GM19239 (cell line): ENCODE data around the gene TMEM175.
"Not testable (repeated sequence)": the region's sequence is repeated elsewhere in the genome, so short reads cannot be mapped to it uniquely, and the experiment has no call there.

ENCODE experiments used
- DNase-seq: peaks from one replicate; pipeline ENCODE4 v3.0.0; 2011; ENCODE audit warnings: low spot score; ENCODE audit not compliant: insufficient read length
- FAIRE-seq: peaks from 2 replicates; lab custom pipeline; 2011; peaks lifted over from hg19 to GRCh38; lab: Jason Lieb, UNC

The TMEM175 gene

GRCh38 chr4:939508-939907, 7.2 kb downstream of the TMEM175 start:
- DNase-seq: not testable (repeated sequence)

DNA sequence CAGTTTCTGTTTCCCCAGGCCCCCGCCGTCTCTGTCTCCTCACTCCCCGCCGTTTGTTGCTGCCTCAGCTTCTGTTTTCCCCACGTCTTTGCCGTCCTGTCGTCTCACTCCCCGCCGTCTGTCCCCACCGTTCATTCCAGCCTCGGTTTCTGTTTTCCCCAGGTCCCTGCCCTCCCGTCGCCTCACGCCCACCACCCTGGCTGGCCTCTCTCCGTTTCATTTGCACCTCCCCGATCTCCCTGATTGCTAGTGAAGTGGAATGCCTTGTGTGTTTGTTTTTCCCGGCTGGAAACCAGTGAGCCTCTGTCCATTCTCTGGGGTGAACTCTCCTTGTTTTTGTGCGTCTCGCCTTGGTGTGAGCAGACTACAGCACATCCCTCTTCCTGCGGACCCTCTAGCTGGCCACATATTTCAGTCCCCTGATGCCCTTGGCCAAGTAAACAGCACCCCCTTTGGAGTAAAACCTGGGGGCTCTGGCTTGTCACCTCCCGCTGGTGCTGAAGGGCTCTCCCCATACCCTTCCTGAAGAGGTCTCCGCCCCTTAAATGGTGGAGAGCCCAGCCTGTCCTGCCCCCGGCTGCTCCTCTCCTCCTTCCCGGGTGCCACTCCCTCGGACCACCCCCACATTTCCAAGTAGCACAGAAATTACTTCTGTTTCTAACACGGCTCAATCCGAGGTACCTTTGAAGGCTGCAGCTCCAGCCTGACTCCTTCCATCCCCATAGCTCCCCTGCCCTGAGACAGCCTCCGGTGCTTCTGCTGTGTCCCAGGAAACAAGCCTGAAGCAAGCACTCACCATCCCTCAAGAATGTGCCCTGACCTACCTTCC, 13.2 kb downstream of the TMEM175 start:
- DNase-seq: no peak
- no peak for FAIRE-seq

More at GRCh38 chr4:939508-939907, 7.2 kb downstream of the TMEM175 start:
- FAIRE-seq: not testable (repeated sequence)

GRCh38 chr4:946103-946450, 13.8 kb downstream of the TMEM175 start:
- FAIRE-seq (no peak), DNase-seq (no peak)

- DNase-seq: no peak
- FAIRE-seq: no peak
Measured at GRCh38 chr4:946517-947471, 14.5 kb downstream of the TMEM175 start.

DNA sequence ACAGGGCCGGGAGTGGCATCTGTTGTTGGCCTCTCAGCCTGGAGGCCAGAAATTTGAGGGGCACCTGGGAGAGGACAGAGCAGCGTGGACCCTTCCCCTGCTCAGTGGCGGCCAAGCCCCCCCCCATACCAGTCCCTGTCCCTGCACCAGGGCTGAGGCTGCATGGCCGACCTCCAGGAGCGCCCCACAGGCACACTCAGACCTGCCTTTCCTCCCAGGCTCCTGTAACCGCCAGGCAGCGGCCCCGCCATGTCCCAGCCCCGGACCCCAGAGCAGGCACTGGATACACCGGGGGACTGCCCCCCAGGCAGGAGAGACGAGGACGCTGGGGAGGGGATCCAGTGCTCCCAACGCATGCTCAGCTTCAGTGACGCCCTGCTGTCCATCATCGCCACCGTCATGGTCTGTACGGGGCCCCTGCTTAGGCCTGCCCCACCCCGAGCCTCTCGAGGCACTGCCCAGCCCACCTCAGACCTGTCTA, 15.3 kb downstream of the TMEM175 start:
- no peak for FAIRE-seq
- DNase-seq: no peak

GRCh38 chr4:948101-948935, 16.1 kb downstream of the TMEM175 start:
- FAIRE-seq: no peak
- DNase-seq: no peak

GRCh38 chr4:948936-949300, 16.7 kb downstream of the TMEM175 start:
- no peak for FAIRE-seq

DNA sequence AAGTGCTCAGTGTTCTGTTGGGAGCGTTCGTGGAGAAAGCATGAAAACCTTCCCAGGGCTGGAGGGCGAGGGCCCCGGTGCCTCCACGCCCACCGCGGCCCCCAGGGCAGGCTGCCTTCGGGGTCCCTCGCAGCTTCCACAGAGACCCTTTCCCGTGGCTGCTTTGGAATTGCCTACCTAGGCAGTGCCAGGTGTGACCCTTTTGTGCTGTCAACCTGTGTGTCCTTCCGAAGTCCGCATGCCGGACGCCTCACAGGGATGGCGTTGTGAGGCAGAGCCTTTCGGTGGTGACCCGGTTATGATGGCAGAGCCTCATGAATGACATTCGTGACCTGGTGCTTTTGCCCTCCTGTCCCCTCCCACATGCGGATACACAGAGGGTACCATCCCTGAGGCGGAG, 17.4 kb downstream of the TMEM175 start:
- FAIRE-seq: no peak
- DNase-seq: no peak

More at GRCh38 chr4:948936-949300, 16.7 kb downstream of the TMEM175 start:
- no peak for DNase-seq

DNA sequence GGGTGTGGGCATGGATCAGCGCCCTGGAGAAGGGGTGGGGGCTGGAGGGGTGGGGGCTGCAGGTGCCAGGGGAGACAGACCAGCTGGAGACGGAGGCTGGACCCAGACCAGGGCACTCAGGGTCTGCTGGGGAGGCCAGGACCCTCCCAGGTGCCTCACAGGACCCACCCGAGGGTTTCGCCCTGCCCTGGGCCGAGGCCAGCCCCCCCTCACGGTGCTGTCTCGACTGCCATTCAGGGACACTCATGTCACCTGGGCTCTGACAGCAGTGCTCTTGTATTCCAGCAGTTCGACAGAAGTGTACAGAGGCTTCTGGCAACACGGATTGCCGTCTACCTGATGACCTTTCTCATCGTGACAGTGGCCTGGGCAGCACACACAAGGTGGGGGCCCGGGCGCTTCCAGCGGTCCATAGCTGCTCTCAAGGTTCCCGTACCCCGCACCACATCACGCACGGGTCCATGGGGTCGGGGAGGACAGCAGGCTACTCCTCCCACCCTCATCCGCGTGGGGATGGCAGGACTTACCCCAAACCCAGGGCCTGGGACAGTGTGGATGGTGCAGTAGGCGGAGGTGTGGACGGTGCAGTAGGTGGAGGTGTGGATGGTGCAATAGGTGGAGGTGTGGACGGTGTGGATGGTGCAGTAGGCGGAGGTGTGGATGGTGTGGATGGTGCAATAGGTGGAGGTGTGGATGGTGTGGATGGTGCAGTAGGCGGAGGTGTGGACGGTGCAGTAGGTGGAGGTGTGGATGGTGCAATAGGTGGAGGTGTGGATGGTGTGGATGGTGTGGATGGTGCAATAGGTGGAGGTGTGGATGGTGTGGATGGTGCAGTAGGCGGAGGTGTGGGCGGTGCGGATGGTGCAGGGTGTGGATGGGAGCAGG, 18.1 kb downstream of the TMEM175 start:
- DNase-seq: no peak
- FAIRE-seq: no peak

DNA sequence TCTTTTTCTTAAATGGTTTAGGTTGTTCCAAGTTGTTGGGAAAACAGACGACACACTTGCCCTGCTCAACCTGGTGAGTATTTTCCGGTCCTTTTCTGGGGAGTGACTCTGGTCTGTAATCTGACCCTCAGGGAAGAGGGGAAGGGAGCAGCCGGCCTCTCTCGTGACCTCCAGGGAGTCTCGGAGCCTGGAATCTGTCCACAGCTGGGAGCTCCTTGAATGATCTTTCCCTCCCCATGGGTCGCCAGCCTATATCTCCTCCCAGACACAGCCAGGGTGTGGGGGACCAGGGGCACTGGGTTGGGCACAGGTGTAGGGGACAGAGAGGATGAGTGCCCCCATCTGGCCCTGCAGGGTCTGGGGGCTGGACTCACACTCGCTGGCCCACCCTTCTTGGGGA, 18.9 kb downstream of the TMEM175 start:
- FAIRE-seq: no peak
- peak; percentile 5 for DNase-seq

GRCh38 chr4:951594-952468, 19.6 kb downstream of the TMEM175 start:
- FAIRE-seq: no peak
- DNase-seq: no peak

GRCh38 chr4:952881-953573, 20.8 kb downstream of the TMEM175 start:
- FAIRE-seq (no peak), DNase-seq (no peak)

GRCh38 chr4:953574-953915, 21.3 kb downstream of the TMEM175 start:
- DNase-seq: no peak
- FAIRE-seq: no peak

DNA sequence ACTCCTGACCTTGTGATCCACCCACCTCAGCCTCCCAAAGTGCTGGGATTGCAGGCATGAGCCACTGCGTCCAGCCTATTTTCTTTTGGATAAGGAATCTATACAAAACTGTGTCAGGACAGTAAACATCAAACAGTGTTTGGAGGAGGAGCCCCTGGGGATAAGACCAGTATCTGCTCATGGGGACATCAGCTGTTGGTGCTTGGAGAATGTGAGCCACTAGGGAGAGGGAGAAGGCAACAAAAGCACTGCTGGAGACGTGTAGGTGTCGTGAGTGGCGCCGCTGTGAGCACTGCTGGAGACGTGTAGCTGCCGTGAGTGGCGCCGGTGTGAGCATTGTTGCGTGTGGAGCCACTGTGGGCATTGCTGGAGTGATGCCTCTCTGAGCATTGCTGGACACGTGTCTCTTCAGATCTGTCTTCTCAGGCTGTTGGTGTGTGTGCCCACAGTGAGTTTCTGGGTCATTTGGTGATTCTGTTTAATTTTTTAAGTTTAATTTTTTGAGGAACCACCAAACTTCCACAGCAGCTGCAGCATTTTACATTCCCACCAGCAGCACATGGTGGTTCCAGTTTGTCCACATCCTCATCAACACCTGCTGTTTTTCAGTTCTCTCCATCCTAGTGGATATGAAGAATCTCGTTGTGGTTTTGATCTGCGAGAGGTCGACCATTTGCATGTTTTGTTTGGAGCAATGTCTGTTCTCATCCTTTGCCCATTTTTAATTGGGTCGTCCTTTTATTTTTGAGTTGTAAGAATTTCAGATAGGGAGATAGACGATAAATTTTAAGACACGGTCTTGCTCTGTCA, 22.2 kb downstream of the TMEM175 start:
- DNase-seq (no peak), FAIRE-seq (no peak)

DNA sequence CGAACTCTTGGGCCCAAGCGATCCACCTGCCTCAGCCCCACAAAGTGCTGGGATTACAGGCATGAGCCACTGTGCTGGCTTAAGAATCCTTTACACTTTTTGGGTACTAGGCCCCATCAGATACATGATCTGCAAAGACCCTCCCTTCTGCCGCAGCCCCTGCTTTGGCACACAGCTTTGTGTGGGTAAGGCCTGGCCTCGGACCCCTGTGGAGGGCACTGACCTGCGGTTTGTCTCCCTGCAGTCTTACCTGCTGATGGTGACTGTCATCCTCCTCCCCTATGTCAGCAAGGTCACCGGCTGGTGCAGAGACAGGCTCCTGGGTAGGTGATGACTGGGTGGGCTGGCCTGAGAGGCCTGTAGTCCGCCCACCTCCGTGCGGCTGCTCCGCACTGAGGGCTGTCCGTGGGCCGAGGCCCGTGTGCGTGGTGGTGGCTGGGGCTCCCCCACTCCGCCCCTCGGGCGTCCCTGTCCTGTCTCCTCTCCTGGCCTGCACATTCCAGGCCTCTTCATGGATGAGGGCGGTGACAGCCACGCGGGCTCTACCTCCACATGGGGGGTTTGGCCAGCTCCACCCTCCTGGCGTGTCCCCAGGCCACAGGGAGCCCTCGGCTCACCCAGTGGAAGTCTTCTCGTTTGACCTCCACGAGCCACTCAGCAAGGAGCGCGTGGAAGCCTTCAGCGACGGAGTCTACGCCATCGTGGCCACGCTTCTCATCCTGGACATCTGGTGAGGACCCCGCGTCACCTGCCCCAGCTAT, 23.1 kb downstream of the TMEM175 start:
- no peak for FAIRE-seq

DNA sequence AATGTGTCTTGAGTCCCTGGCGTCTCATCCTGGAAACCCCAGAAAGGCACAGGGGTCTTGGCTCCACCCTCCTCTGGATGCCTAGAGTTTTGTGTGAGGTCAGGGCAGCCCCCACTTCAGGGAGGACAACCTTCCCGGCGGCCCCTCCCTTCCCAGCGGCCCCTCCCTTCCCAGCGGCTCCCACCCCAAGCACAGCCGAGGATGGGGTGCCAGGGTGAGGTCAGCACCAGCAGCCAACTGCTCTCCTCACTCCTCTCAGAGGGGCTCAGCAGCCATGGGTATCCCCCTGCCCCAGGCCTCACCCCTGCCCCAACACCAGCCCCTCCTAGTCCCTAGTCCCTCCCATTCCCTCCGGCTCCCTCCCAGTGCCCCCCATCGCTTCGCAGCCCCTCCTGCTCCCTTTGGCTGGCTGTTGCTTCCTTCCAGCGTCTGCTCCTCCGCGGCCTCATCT, 23.7 kb downstream of the TMEM175 start:
- no peak for FAIRE-seq
- DNase-seq: no peak

More for the DNA sequence above, 23.1 kb downstream of the TMEM175 start:
- DNase-seq: no peak
